Liver (tissue), 9 donors: ENCODE data around the gene EXOC6B. TPM values are rescaled to one million over a fixed set of nuclear protein-coding genes. Genes with fewer than 3 reads are reported as not detected.

Experiments used
- DNase-seq: peaks from one replicate; pipeline ENCODE4 v3.0.0-alpha.2; 2017; ENCODE audit warnings: low spot score
- H3K27ac ChIP-seq, 2 donors: one replicate each; pipeline ENCODE4 v1.7.0; 2013; ENCODE audit warnings: inconsistent platforms in 2 of 2, low read length in 2 of 2, control low read depth in 1 of 2, low read depth in 1 of 2, mild to moderate bottlenecking in 1 of 2
- H3K27me3 ChIP-seq, 4 donors: one replicate each; pipeline versions ENCODE4 v1.6.1 to v1.7.0; 2013; ENCODE audit warnings: low read length in 3 of 4, inconsistent platforms in 1 of 4, mild to moderate bottlenecking in 1 of 4, moderate library complexity in 1 of 4; ENCODE audit not compliant: control insufficient read depth in 4 of 4, insufficient read depth in 4 of 4
- H3K36me3 ChIP-seq, 4 donors: one replicate each; pipeline versions ENCODE4 v1.6.1 to v1.7.0; 2013; ENCODE audit warnings: low read length in 3 of 4, mild to moderate bottlenecking in 3 of 4, low read depth in 1 of 4, moderate library complexity in 1 of 4; ENCODE audit not compliant: control insufficient read depth in 4 of 4, insufficient read depth in 3 of 4
- H3K4me1 ChIP-seq, 4 donors: one replicate each; pipeline versions ENCODE4 v1.6.1 to v1.7.0; 2013; ENCODE audit warnings: low read length in 3 of 4, mild to moderate bottlenecking in 3 of 4, moderate library complexity in 1 of 4; ENCODE audit not compliant: control insufficient read depth in 4 of 4, insufficient read depth in 4 of 4
- H3K4me3 ChIP-seq, 3 donors: one replicate each; pipeline versions ENCODE4 v1.6.1 to v1.7.0; 2013; ENCODE audit warnings: low read length in 3 of 3, control low read depth in 1 of 3, low read depth in 1 of 3, mild to moderate bottlenecking in 1 of 3
- H3K9ac ChIP-seq, 2 donors: one replicate each; pipeline ENCODE4 v1.7.0; 2013; ENCODE audit warnings: low read length in 2 of 2, mild to moderate bottlenecking in 2 of 2, moderate library complexity in 2 of 2, control low read depth in 1 of 2, low read depth in 1 of 2
- H3K9me3 ChIP-seq, 4 donors: one replicate each; pipeline versions ENCODE4 v1.6.1 to v1.7.0; 2013; ENCODE audit warnings: low read length in 3 of 4; ENCODE audit not compliant: control insufficient read depth in 4 of 4
- EGR1 ChIP-seq, 2 donors: IDR thresholded peaks; 2 replicates each; pipeline ENCODE4 v1.6.1; 2016 to 2018; ENCODE audit warnings: antibody characterized with exemption in 2 of 2, low read depth in 2 of 2
- FOXA1 ChIP-seq: IDR thresholded peaks from 2 replicates; pipeline ENCODE4 v1.6.1; 2016; ENCODE audit warnings: antibody characterized with exemption
- FOXA2 ChIP-seq: IDR thresholded peaks from 2 replicates; pipeline ENCODE4 v1.6.1; 2016; ENCODE audit warnings: antibody characterized with exemption
- GABPA ChIP-seq, 2 donors: IDR thresholded peaks in 1 of 2; conservative IDR thresholded peaks in 1 of 2; 2 replicates each; pipeline ENCODE4 v1.6.1; 2016; ENCODE audit warnings: antibody characterized with exemption in 2 of 2, mild to moderate bottlenecking in 1 of 2, moderate library complexity in 1 of 2
- HNF4A ChIP-seq, 2 donors: conservative IDR thresholded peaks; 2 replicates each; pipeline ENCODE4 v1.6.1; 2016; ENCODE audit warnings: antibody characterized with exemption in 2 of 2, mild to moderate bottlenecking in 2 of 2
- HNF4G ChIP-seq: IDR thresholded peaks from 2 replicates; pipeline ENCODE4 v1.6.1; 2016; ENCODE audit warnings: antibody characterized with exemption
- JUND ChIP-seq, 2 donors: IDR thresholded peaks; 2 replicates each; pipeline ENCODE4 v1.6.1; 2016; ENCODE audit warnings: antibody characterized with exemption in 2 of 2
- NR2F2 ChIP-seq: IDR thresholded peaks from 2 replicates; pipeline ENCODE4 v1.6.1; 2016; ENCODE audit warnings: antibody characterized with exemption
- RAD21 ChIP-seq, 2 donors: IDR thresholded peaks; 2 replicates each; pipeline ENCODE4 v1.6.1; 2016; ENCODE audit warnings: antibody characterized with exemption in 2 of 2, mild to moderate bottlenecking in 2 of 2
- REST ChIP-seq: IDR thresholded peaks from 2 replicates; pipeline ENCODE4 v1.6.1; 2016; ENCODE audit warnings: antibody characterized with exemption, mild to moderate bottlenecking
- RXRA ChIP-seq, 2 donors: IDR thresholded peaks; 2 replicates each; pipeline ENCODE4 v1.6.1; 2017 to 2018; ENCODE audit warnings: antibody characterized with exemption in 2 of 2, mild to moderate bottlenecking in 1 of 2
- SP1 ChIP-seq: IDR thresholded peaks from 2 replicates; pipeline ENCODE4 v1.6.1; 2018; ENCODE audit warnings: antibody characterized with exemption, mild to moderate bottlenecking
- TAF1 ChIP-seq: conservative IDR thresholded peaks from 2 replicates; pipeline ENCODE4 v1.6.1; 2016; ENCODE audit warnings: antibody characterized with exemption, mild to moderate bottlenecking
- YY1 ChIP-seq: IDR thresholded peaks from 2 replicates; pipeline ENCODE4 v1.6.1; 2016; ENCODE audit warnings: antibody characterized with exemption, mild to moderate bottlenecking
- ZBTB33 ChIP-seq: IDR thresholded peaks from 2 replicates; pipeline ENCODE4 v1.6.1; 2016; ENCODE audit warnings: antibody characterized with exemption
- WGBS: extraction: QIAGEN DNeasy Blood & Tissue Kit; methylation state at CpG from one replicate; pipeline ENCODE4 v1.1.7; 2013; 5-methylcytosine and 5-hydroxymethylcytosine counted together
- polyA plus RNA-seq, 2 donors: library from polyadenylated mRNA; stranded (reverse) in 1 of 2; unstranded in 1 of 2; fragments of 200-250 nt in 1 of 2; fragments of >200 nt in 1 of 2; fragmentation: Nextera tagmentation in 1 of 2; extraction: Ambion mirVana in 1 of 2; gene quantifications; one replicate each; pipeline versions ENCODE4 v1.2.1 to v1.2.3, GENCODE V29; 2013 to 2015
- total RNA-seq, 2 donors: library from RNA; depleted of rRNA; stranded (reverse); fragments of >200 nt; gene quantifications; one replicate each; pipeline ENCODE4 v1.2.3, GENCODE V29; 2014
- TF ChIP-seq, protein P1 (sequence below): fragments of 150-350 bp; IDR thresholded peaks from 2 replicates; pipeline ENCODE4 v1.5.1; 2017; ENCODE audit warnings: improper control_type of control experiment, low read depth, low read length; ENCODE audit not compliant: missing input control
- TF ChIP-seq, protein P2 (sequence below): IDR thresholded peaks from 2 replicates; pipeline ENCODE4 v1.6.1; 2016; ENCODE audit warnings: antibody characterized with exemption
- donor health status: healthy.
- donor health status: healthy.
- donor health status: healthy.
- donor health status: healthy.
- donor health status: healthy.

The EXOC6B gene
- total and polyA plus RNA-seq, 4 donors = 1.7 to 9.5 (median 5.5) TPM

GRCh38 chr2:72211350-72211749 lies 614.5 kb downstream of the EXOC6B start:
- Histone ChIP-seq H3K9me3 (no peaks in the 10 kb centered on the region), H3K9ac (no peak overlapping the region), H3K36me3 (no peaks in the 10 kb centered on the region), H3K27me3 (no peaks in the 10 kb centered on the region), H3K4me3 (no peak overlapping the region), H3K27ac (no peak overlapping the region), H3K4me1 (no peaks in the 10 kb centered on the region)
- WGBS = 85% methylated on average over 2 of the region's 2 CpGs
- DNase-seq = no peak
- TF ChIP-seq EGR1 (IDR thresholded peaks at IDR 0.05; ENCODE audit: low read depth in 2 of 2) = no peak
- TF ChIP-seq NR2F2 = no peak
- TF ChIP-seq, protein P1, sequence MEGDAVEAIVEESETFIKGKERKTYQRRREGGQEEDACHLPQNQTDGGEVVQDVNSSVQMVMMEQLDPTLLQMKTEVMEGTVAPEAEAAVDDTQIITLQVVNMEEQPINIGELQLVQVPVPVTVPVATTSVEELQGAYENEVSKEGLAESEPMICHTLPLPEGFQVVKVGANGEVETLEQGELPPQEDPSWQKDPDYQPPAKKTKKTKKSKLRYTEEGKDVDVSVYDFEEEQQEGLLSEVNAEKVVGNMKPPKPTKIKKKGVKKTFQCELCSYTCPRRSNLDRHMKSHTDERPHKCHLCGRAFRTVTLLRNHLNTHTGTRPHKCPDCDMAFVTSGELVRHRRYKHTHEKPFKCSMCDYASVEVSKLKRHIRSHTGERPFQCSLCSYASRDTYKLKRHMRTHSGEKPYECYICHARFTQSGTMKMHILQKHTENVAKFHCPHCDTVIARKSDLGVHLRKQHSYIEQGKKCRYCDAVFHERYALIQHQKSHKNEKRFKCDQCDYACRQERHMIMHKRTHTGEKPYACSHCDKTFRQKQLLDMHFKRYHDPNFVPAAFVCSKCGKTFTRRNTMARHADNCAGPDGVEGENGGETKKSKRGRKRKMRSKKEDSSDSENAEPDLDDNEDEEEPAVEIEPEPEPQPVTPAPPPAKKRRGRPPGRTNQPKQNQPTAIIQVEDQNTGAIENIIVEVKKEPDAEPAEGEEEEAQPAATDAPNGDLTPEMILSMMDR = no peak
- TF ChIP-seq HNF4G = no peak
- TF ChIP-seq RAD21 (IDR thresholded peaks at IDR 0.05) = no peak
- TF ChIP-seq HNF4A (conservative IDR thresholded peaks at IDR 0.05) = no peak
- no peak for TF ChIP-seq ZBTB33
- TF ChIP-seq, protein P2, sequence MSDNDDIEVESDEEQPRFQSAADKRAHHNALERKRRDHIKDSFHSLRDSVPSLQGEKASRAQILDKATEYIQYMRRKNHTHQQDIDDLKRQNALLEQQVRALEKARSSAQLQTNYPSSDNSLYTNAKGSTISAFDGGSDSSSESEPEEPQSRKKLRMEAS = no peak
- TF ChIP-seq YY1 = no peak
- no peak for TF ChIP-seq TAF1
- TF ChIP-seq REST = no peak
- no peak for TF ChIP-seq FOXA2
- no peak for TF ChIP-seq JUND (IDR thresholded peaks at IDR 0.05)
- TF ChIP-seq RXRA (IDR thresholded peaks at IDR 0.05) = no peak
- no peak for TF ChIP-seq FOXA1
- TF ChIP-seq SP1 = no peak
- TF ChIP-seq GABPA (IDR thresholded peaks at IDR 0.05 in 1 of 2, conservative IDR thresholded peaks at IDR 0.05 in 1 of 2) = no peak

- H3K27ac ChIP-seq = no peak overlapping the region
- no peaks in the 10 kb centered on the region for H3K27me3 ChIP-seq
- H3K4me1 ChIP-seq = no peaks in the 10 kb centered on the region
- 74% methylated on average over 2 of the region's 2 CpGs for WGBS
- no peak overlapping the region for H3K4me3 ChIP-seq
- H3K9ac ChIP-seq = no peak overlapping the region
- no peak for TF ChIP-seq ZBTB33
- no peaks in the 10 kb centered on the region for H3K36me3 ChIP-seq
- DNase-seq = no peak
- H3K9me3 ChIP-seq = no peaks in the 10 kb centered on the region
These were observed 615.4 kb downstream of the EXOC6B start for GRCh38 chr2:72210470-72210869.
